ENCODE measurements around the gene PRR12.

GRCh38 chr19:49573009-49573408 is 18.0 kb upstream of the PRR12 start:
- TF ChIP-seq CTCF (IDR thresholded peaks at IDR 0.05; ENCODE audit: low read depth, low read length, poor library complexity, severe bottlenecking) (no peak), EZH2phosphoT487 (IDR thresholded peaks at IDR 0.05; ENCODE audit: borderline replicate concordance, low read length) (no peak)
